NCI-H146 (cell line): Measurements from ENCODE around the gene PCED1B.
"Not testable (repeated sequence)": the region's sequence is repeated elsewhere in the genome, so short reads cannot be mapped to it uniquely, and the experiment has no call there.

Source experiments
- DNase-seq: peaks from one replicate; lab custom pipeline; 2025; lab: John Stamatoyannopoulos, UW

The PCED1B gene

GRCh38 chr12:47079468-47079980, at the start of gene PCED1B, which contains the start of gene AMIGO2:
PCED1B (plus strand) TSS chr12:47079621; CDS start chr12:47235064, 155,443 bp downstream.
AMIGO2 (minus strand) TSS chr12:47079959; CDS start chr12:47079002, 957 bp downstream.
- DNase-seq, result peak; percentile 76

GRCh38 chr12:47029903-47030302, 49.5 kb upstream of the PCED1B start:
- no peak for DNase-seq

GRCh38 chr12:47032644-47033043, 46.8 kb upstream of the PCED1B start:
- DNase-seq, result peak; percentile 24

- no peak for DNase-seq
Measured at GRCh38 chr12:47033081-47033480, 46.3 kb upstream of the PCED1B start.

- no peak for DNase-seq
Measured at GRCh38 chr12:47033789-47034555, 45.4 kb upstream of the PCED1B start.

GRCh38 chr12:47034661-47035060, 44.8 kb upstream of the PCED1B start:
- DNase-seq, result no peak

GRCh38 chr12:47035484-47035883, 43.9 kb upstream of the PCED1B start:
- no peak for DNase-seq

- no peak for DNase-seq
Measured at GRCh38 chr12:47038270-47038748, 41.1 kb upstream of the PCED1B start.

- DNase-seq, result no peak
Measured at GRCh38 chr12:47039079-47039478, 40.3 kb upstream of the PCED1B start.

- DNase-seq, result no peak
Measured at GRCh38 chr12:47039756-47040155, 39.7 kb upstream of the PCED1B start.

- no peak for DNase-seq
Measured at GRCh38 chr12:47041327-47041726, 38.1 kb upstream of the PCED1B start.

- no peak for DNase-seq
Measured at GRCh38 chr12:47048541-47048940, 30.9 kb upstream of the PCED1B start.

GRCh38 chr12:47051291-47051690, 28.1 kb upstream of the PCED1B start:
- not testable (repeated sequence) for DNase-seq

- no peak for DNase-seq
Measured at GRCh38 chr12:47052274-47052673, 27.1 kb upstream of the PCED1B start.

GRCh38 chr12:47053961-47054360, 25.5 kb upstream of the PCED1B start:
- no peak for DNase-seq

GRCh38 chr12:47054659-47055058, 24.8 kb upstream of the PCED1B start:
- DNase-seq, result no peak

GRCh38 chr12:47055856-47056255, 23.6 kb upstream of the PCED1B start:
- not testable (repeated sequence) for DNase-seq

- not testable (repeated sequence) for DNase-seq
Measured at GRCh38 chr12:47056944-47057343, 22.5 kb upstream of the PCED1B start.

GRCh38 chr12:47058640-47059039, 20.8 kb upstream of the PCED1B start:
- not testable (repeated sequence) for DNase-seq

GRCh38 chr12:47065546-47065945, 13.9 kb upstream of the PCED1B start:
- DNase-seq, result no peak

GRCh38 chr12:47066278-47067025, 13.0 kb upstream of the PCED1B start:
- no peak for DNase-seq

- DNase-seq, result no peak
Measured at GRCh38 chr12:47067176-47067575, 12.2 kb upstream of the PCED1B start.
